HG03066 (cell line): ENCODE measurements around the gene STX10.

Experiments used
- ATAC-seq: cut with Tn5 transposase; IDR thresholded peaks from one replicate; pipeline ENCODE4 v1.9.1; 2021; ENCODE audit warnings: low read depth; ENCODE audit not compliant: unreplicated experiment

Gene STX10

DNA sequence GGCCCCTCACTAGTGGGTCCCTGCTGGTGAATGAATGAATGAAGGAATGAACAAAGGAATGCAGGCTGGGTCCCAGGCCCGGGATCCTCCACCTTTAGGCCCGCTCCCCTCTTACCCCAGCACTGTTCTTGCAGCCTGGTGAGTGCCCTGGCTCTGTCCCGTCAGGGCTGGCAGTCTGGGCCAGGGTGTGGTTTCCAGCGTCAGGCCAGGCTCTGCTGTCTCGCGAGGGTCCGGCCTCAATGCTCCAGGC, 47.8 kb downstream of the STX10 start:
- ATAC-seq: no peak

GRCh38 chr19:13101590-13102415, 48.4 kb downstream of the STX10 start:
- no peak for ATAC-seq

DNA sequence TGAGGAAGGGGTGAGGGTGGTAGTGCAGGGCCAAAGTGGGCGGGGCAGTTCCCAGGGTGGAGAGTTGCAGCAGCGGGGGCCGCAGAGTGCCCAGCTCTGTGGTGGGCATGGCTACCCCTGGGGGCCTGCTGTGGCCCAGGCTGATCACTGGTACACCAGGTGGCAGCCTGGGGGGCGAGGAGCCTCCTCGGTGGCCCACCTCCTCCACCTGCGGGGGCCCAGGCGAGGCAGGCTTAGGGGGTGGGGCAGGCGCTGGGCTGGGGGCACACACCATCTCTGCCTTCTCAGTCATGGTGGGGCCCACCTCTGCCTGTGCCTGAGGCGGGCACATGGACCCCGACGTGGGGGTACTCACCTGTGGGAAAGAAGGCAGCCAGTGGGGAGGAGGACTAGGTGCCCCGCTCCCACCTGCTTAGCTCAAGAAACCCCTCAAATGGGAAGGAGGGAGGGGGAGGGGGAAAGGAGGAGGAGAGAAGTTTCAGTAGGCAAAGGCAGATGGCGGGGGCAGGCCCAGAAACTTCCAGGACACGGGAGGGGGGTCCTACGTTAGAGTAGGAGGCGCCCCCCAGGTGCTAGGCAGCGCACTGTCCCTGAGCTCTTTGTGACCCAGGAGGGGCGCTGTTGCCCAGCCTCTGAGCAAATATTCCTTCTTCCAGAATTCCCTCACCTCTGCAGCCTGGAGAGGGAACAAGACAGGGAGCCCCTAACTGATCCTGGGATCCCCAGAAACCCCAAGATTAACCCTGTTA, 49.2 kb downstream of the STX10 start:
- no peak for ATAC-seq

GRCh38 chr19:13100031-13100588, 50.1 kb downstream of the STX10 start:
- no peak for ATAC-seq

GRCh38 chr19:13099073-13099999, 50.8 kb downstream of the STX10 start:
- ATAC-seq: no peak

DNA sequence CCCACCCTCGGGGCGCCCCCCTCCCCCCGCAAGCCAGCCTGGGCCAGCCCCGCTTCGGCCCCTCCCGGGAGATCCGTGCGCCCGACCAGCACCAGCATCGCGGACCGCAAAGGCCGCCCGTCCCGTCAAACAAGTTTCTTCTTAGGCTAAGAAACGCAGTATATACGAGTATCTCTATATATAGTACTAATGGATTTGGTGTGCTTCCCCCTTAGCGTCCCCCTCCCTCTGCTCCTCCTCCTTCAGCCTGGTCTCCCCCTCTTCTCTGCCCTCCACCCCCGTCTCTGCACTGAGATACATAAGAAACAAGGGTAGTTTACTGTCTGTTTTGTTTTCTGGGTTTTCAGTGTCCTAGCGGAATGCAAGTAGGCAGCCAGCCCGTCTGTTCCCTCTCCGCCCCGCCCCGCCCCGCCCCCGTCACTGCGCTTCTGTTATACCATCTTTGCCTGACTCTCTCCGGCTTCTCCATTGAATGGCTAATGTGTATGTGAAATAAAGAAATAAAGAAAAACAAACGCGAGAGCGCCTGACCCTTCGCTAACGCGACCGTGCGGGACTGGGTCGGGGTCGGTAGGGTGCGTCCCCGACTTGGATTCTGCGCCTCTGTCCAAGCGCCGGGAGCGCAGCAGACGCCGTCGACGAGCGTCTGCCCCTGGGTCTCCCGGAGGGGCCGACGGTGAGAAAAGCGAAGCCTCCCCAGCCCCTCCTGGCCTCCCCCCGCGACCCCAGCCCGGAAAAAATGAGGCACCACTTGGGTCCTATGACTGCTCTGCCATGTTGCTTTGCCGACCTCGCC, 51.7 kb downstream of the STX10 start:
- no peak for ATAC-seq

DNA sequence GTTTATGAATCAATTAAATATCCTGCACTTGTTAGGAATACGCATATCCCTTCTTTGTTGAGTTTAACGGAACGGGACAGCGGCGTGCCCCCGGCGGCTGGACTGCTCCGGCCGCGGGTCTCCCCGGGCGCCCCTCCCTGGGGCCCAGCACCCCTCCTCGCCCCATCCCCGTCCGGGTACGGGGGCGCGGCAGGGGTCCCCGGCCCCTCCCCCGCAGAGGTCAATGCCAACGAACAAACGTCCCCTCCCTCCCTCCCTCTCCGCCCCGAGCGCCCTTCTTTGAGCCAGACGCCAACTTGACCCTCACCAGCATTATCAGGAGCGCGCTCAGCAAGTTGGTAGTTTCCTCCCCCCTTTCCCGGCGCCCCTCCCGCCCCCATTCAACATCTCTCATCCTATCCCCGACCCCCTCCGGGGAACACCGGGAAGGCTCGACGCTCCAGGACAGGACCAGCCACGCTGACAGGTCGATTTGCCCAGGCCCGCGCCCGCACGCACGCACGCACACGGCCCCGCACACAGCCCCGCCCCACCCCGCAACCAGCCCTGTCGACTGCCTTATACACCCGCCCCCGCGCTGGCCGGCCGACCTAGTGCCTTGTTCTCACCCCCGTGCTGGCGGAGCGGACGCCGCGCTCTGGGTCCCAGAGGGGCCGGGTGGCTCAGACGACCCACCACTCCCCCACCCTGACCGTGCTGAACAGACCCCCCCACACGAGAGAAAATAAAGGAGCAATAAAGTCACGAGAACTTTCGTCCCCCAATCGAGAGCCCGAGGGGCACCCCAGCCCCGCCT, 52.5 kb downstream of the STX10 start:
- no peak for ATAC-seq

DNA sequence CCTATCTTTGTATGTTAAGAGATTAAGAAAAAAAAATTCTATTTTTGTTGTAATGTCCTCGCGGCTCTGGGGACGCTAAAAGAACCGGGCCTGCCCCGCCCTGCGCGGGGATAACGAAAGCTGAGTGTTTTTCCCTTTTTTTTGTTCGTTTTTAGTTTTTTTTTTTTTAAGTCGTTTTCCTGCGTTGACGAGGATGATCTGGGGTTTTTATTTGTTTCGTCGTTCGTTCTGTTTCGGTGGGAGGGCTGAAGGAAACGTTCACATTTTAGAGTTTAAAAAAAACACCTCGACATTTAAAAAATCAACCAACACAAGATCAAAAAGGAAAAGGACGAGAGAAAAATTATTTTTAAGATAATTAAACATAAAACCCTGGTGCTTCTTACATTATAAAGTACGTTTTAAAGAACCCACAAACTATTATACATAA, 53.1 kb downstream of the STX10 start:
- no peak for ATAC-seq

- ATAC-seq: no peak
These were observed 53.9 kb downstream of the STX10 start for GRCh38 chr19:13095934-13096927.

DNA sequence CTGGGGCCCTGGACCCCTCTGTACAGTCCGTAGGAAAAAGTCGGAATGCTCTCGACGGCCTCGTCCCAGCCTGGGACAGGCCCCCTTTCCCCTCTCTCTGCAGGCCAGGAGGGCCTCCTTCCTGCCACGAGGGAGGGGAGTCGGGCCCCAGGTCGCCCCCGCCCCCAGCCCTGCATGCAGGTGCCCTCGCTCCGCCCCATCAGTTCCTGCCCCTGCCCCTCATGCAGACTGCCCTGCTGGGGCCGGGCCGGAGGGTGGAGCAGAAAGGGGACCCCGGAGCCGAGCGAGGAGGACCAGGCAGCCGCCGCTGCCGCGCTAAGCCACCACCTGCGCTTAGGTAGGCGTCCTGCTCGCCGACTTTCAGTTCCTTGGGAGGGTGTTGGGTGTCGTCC, 54.8 kb downstream of the STX10 start:
- no peak for ATAC-seq

DNA sequence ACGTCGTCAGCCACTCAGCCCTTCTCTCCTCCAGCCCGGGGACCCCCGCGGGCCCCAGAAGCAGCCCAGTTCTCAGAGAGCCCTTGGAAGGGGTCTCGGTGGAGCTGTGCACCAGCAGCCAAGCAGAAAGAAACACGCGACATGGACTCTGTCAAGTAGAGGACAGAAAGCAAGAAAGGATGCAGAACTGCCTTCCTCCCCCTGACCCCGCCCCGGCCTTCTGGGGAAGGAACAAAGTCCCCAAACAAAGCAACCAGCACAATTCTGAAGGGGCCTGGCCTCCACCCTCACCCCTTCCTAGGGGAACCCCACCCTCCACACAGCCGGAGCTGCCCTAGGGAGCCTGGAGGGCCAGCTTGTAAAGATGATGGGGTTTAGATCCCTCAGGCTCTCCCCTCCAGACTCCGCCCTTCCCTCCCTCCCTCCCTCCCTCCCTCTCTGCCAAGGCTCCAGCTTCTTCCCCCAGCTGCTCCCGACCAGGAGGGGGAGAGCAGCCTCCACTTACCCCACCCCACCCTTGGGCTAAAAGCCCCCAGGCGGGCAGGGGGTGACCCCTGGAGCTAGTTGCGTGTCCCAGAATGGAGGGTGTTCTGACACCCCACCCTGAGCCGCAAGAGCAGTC, 55.3 kb downstream of the STX10 start:
- ATAC-seq: no peak

- no peak for ATAC-seq
These were observed 56.1 kb downstream of the STX10 start for GRCh38 chr19:13094106-13094504.
